Measurements from ENCODE around the gene MELK.

MELK gene

DNA sequence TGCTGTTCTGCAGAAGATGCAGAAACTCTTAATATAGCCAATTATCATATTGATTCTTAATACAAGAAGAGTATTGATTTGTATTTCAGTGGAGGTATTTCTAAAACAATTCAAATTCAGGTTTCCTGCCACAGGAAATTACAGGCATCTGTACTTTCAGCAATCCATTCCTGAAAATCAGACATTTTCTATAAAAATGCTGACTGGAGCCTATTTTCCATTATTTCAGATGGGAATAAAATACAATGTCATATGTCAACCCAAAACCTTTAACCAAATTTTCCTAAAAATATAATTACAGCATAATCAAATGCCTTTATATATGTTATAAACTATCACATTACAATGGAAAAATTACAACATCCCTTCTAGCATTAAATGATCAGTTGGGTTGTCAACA, 131.5 kb downstream of the MELK start:
- no peak for DNase-seq (ENCODE audit: low read depth)
- in situ Hi-C loops (cut with HindIII; ENCODE audit: low sequenced_read_pairs), result no loop called here
- TF ChIP-seq CTCF (IDR thresholded peaks at IDR 0.05; ENCODE audit: low read depth, low read length, missing control alignments), result no peak
- no peak overlapping the region for H3K4me3 ChIP-seq (ENCODE audit: low read depth, low read length)

- H3K4me3 ChIP-seq (ENCODE audit: low read depth, low read length), result no peak overlapping the region
- no peak for TF ChIP-seq CTCF (IDR thresholded peaks at IDR 0.05; ENCODE audit: low read depth, low read length, missing control alignments)
- in situ Hi-C loops (cut with HindIII; ENCODE audit: low sequenced_read_pairs), result no loop called here
- DNase-seq (ENCODE audit: low read depth), result no peak
Observed at GRCh38 chr9:36713515-36714490, 141.1 kb downstream of the MELK start.

DNA sequence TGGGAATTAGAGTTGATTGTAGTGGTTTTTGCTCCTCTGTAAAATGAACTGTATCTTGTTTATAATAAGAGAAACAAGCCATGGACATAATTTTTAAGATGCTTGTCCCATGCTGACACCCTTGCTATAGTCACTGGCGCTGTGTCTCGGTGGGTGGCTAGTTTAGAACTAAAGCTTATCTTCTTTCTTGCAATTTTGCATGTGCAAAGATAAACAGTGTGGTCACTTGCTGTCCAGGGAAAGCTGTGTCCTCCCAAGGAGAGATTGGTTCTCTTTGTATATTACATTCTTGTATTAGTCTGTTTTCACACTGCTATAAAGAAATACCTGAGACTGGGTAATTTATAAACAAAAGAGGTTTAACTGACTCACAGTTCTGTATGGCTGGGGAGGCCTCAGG, 143.8 kb downstream of the MELK start:
- no peak for TF ChIP-seq CTCF (IDR thresholded peaks at IDR 0.05; ENCODE audit: low read depth, low read length, missing control alignments)
- H3K4me3 ChIP-seq (ENCODE audit: low read depth, low read length), result no peak overlapping the region
- in situ Hi-C loops (cut with HindIII; ENCODE audit: low sequenced_read_pairs), result no loop called here
- no peak for DNase-seq (ENCODE audit: low read depth)

- in situ Hi-C loops (cut with HindIII; ENCODE audit: low sequenced_read_pairs), result no loop called here
- no peak for DNase-seq (ENCODE audit: low read depth)
- no peak for TF ChIP-seq CTCF (IDR thresholded peaks at IDR 0.05; ENCODE audit: low read depth, low read length, missing control alignments)
- H3K4me3 ChIP-seq (ENCODE audit: low read depth, low read length), result no peak overlapping the region
Observed at GRCh38 chr9:36717276-36717675, 144.6 kb downstream of the MELK start.

GRCh38 chr9:36718612-36719011, 145.9 kb downstream of the MELK start:
- in situ Hi-C loops (cut with HindIII; ENCODE audit: low sequenced_read_pairs), result no loop called here
- H3K4me3 ChIP-seq (ENCODE audit: low read depth, low read length), result no peak overlapping the region
- TF ChIP-seq CTCF (IDR thresholded peaks at IDR 0.05; ENCODE audit: low read depth, low read length, missing control alignments), result no peak
- DNase-seq (ENCODE audit: low read depth), result no peak

DNA sequence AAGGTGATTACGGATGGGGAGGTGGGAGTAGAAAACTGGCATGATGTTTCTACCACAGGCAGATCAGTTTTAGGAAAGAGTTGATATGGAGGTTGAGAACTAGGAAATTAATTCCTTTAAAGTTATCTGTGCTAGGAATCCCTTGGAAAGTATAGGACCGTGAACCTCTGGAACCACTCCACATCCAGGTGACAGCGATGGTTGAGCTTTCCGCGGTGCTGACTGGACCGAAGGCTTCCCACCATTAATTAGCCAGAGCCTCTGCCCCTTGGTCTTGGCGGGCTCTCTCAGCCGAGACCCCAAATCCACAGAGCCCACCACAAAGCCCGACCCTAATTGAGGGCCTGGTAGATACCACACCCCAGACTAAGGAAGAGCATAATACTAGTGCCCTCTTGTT, 147.3 kb downstream of the MELK start:
- in situ Hi-C loops (cut with HindIII; ENCODE audit: low sequenced_read_pairs), result no loop called here
- H3K4me3 ChIP-seq (ENCODE audit: low read depth, low read length), result no peak overlapping the region
- DNase-seq (ENCODE audit: low read depth), result no peak
- TF ChIP-seq CTCF (IDR thresholded peaks at IDR 0.05; ENCODE audit: low read depth, low read length, missing control alignments), result no peak

Data from astrocyte of the cerebellum (primary cell).